ENCODE results near the gene SNAP23. TPM values are rescaled to one million over a fixed set of nuclear protein-coding genes. Genes with fewer than 3 reads are reported as not detected.
A peak's percentile ranks its signal among the peaks of the same experiment; 100 is the strongest.

SNAP23 gene
- total and polyA plus RNA-seq, 2 of the 8 experiments (the other 6 are each of a cell fraction or from before 2014, with no cell fraction given): 58.0 to 72.8 TPM

DNA sequence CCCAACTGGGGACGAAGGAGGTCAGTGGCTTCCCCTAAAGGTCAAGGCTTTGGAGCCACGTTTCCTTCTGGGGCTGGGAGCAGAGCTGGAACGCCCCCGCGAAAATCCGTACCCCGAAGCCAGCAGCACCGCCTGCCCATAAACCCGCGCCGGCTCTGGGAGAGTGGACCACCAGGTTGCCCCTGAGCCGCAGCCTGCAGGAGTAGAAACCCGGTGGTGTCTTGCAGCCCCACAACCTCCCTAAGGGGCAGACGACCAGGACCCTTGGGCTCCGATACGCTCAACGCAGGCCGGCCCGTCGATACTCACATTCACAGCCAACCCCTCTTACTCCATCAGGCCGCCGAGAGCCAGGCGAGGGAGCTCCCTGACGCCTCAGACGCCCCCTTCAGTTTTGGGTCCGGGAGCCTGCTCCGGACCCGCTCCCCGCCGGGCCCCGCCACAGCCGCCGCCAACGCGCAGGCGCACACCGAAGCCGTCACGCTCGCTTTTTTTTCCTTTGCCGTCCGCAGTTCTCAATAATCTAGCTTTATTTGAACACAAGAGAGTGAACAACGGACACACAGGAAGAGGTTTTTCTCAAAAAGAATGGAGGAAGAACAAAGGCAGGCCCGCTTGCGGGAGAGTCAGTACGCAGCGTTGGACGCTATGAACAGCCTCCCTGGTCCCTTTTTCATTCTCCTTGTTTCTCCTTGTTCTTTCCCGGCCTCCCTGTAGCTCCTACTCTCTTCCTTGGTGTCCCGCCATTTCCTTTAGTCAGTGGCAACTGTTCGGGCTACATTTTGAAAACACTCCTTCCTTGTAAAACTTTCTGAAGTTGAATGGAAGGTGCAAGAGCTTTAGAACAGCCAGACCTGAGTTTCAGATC is 4.5 kb upstream of the SNAP23 start, which contains the start of gene ZNF106 (continued):
- peak in 1 of 2 experiments; percentile 91; a peak in 2 of 3 replicates for TF ChIP-seq EP300 (IDR thresholded peaks at IDR 0.05; ENCODE audit: borderline replicate concordance in 1 of 2, low read depth in 2 of 2, low read length in 2 of 2)
- TF ChIP-seq, protein P1, sequence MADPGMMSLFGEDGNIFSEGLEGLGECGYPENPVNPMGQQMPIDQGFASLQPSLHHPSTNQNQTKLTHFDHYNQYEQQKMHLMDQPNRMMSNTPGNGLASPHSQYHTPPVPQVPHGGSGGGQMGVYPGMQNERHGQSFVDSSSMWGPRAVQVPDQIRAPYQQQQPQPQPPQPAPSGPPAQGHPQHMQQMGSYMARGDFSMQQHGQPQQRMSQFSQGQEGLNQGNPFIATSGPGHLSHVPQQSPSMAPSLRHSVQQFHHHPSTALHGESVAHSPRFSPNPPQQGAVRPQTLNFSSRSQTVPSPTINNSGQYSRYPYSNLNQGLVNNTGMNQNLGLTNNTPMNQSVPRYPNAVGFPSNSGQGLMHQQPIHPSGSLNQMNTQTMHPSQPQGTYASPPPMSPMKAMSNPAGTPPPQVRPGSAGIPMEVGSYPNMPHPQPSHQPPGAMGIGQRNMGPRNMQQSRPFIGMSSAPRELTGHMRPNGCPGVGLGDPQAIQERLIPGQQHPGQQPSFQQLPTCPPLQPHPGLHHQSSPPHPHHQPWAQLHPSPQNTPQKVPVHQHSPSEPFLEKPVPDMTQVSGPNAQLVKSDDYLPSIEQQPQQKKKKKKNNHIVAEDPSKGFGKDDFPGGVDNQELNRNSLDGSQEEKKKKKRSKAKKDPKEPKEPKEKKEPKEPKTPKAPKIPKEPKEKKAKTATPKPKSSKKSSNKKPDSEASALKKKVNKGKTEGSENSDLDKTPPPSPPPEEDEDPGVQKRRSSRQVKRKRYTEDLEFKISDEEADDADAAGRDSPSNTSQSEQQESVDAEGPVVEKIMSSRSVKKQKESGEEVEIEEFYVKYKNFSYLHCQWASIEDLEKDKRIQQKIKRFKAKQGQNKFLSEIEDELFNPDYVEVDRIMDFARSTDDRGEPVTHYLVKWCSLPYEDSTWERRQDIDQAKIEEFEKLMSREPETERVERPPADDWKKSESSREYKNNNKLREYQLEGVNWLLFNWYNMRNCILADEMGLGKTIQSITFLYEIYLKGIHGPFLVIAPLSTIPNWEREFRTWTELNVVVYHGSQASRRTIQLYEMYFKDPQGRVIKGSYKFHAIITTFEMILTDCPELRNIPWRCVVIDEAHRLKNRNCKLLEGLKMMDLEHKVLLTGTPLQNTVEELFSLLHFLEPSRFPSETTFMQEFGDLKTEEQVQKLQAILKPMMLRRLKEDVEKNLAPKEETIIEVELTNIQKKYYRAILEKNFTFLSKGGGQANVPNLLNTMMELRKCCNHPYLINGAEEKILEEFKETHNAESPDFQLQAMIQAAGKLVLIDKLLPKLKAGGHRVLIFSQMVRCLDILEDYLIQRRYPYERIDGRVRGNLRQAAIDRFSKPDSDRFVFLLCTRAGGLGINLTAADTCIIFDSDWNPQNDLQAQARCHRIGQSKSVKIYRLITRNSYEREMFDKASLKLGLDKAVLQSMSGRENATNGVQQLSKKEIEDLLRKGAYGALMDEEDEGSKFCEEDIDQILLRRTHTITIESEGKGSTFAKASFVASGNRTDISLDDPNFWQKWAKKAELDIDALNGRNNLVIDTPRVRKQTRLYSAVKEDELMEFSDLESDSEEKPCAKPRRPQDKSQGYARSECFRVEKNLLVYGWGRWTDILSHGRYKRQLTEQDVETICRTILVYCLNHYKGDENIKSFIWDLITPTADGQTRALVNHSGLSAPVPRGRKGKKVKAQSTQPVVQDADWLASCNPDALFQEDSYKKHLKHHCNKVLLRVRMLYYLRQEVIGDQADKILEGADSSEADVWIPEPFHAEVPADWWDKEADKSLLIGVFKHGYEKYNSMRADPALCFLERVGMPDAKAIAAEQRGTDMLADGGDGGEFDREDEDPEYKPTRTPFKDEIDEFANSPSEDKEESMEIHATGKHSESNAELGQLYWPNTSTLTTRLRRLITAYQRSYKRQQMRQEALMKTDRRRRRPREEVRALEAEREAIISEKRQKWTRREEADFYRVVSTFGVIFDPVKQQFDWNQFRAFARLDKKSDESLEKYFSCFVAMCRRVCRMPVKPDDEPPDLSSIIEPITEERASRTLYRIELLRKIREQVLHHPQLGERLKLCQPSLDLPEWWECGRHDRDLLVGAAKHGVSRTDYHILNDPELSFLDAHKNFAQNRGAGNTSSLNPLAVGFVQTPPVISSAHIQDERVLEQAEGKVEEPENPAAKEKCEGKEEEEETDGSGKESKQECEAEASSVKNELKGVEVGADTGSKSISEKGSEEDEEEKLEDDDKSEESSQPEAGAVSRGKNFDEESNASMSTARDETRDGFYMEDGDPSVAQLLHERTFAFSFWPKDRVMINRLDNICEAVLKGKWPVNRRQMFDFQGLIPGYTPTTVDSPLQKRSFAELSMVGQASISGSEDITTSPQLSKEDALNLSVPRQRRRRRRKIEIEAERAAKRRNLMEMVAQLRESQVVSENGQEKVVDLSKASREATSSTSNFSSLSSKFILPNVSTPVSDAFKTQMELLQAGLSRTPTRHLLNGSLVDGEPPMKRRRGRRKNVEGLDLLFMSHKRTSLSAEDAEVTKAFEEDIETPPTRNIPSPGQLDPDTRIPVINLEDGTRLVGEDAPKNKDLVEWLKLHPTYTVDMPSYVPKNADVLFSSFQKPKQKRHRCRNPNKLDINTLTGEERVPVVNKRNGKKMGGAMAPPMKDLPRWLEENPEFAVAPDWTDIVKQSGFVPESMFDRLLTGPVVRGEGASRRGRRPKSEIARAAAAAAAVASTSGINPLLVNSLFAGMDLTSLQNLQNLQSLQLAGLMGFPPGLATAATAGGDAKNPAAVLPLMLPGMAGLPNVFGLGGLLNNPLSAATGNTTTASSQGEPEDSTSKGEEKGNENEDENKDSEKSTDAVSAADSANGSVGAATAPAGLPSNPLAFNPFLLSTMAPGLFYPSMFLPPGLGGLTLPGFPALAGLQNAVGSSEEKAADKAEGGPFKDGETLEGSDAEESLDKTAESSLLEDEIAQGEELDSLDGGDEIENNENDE (IDR thresholded peaks at IDR 0.05; ENCODE audit: insufficient replicate concordance, low read length): no peak
- TF ChIP-seq CBX8 (IDR thresholded peaks at IDR 0.05; ENCODE audit: borderline replicate concordance, low read depth, low read length): no peak
- peak; percentile 79 for TF ChIP-seq SP1 (IDR thresholded peaks at IDR 0.05; ENCODE audit: low read depth, low read length)
- TF ChIP-seq YY1 (IDR thresholded peaks at IDR 0.05; ENCODE audit: low read depth, low read length): peak; percentile 85
- TF ChIP-seq FOSL1 (IDR thresholded peaks at IDR 0.05; ENCODE audit: insufficient read depth, low read depth, low read length): no peak
- no peak for TF ChIP-seq KDM1A (IDR thresholded peaks at IDR 0.05; ENCODE audit: borderline replicate concordance, low read length)
- TF ChIP-seq POLR2AphosphoS5 (IDR thresholded peaks at IDR 0.05; ENCODE audit: low read depth, low read length): peak; percentile 83

Data from H1 (cell line).